DND-41 (cell line): ENCODE data around the gene ARRDC1.
"Not testable (repeated sequence)": the region's sequence is repeated elsewhere in the genome, so short reads cannot be mapped to it uniquely, and the experiment has no call there.

ENCODE experiments used
- ATAC-seq: fragments of 200-7000 bp; cut with Tn5 transposase; 3 replicates; pipeline ENCODE4 v1.9.1; 2021; ENCODE audit warnings: low read depth; ENCODE audit not compliant: insufficient read depth
- DNase-seq: peaks from one replicate; pipeline ENCODE4 v3.0.0-alpha.2; 2020
- H2AFZ ChIP-seq: 2 replicates; pipeline ENCODE4 v1.6.0; 2012; ENCODE audit warnings: low read depth, low read length
- H3K27ac ChIP-seq: 2 replicates; pipeline ENCODE4 v1.5.1; 2012; ENCODE audit warnings: low read length, inconsistent platforms
- H3K27me3 ChIP-seq: fragments of 200-600 bp; sonication (generic); 2 replicates; pipeline ENCODE4 v1.6.0; 2012; ENCODE audit warnings: low read length, mild to moderate bottlenecking, inconsistent platforms; ENCODE audit not compliant: insufficient read depth, poor library complexity
- H3K36me3 ChIP-seq: 2 replicates; pipeline ENCODE4 v1.5.1; 2012; ENCODE audit warnings: low read length, inconsistent platforms; ENCODE audit not compliant: insufficient read depth
- H3K4me1 ChIP-seq: 2 replicates; pipeline ENCODE4 v1.5.1; 2012; ENCODE audit warnings: mild to moderate bottlenecking, low read length; ENCODE audit not compliant: insufficient read depth
- H3K4me2 ChIP-seq: 2 replicates; pipeline ENCODE4 v1.6.0; 2012; ENCODE audit warnings: mild to moderate bottlenecking, moderate library complexity, low read length, inconsistent platforms; ENCODE audit not compliant: insufficient read depth
- H3K4me3 ChIP-seq, 2 experiments: fragments of 200-600 bp in 1 of 2; shearing (Covaris generic) in 1 of 2; 2 replicates each; pipeline ENCODE4 v1.5.1; 2012 to 2016; ENCODE audit warnings: inconsistent platforms in 2 of 2, low read length in 2 of 2, mild to moderate bottlenecking in 2 of 2, low read depth in 1 of 2, moderate library complexity in 1 of 2
- H3K79me2 ChIP-seq: 2 replicates; pipeline ENCODE4 v1.6.0; 2012; ENCODE audit warnings: low read length, inconsistent platforms; ENCODE audit not compliant: insufficient read depth
- H3K9ac ChIP-seq: 2 replicates; pipeline ENCODE4 v1.6.0; 2012; ENCODE audit warnings: low read depth, mild to moderate bottlenecking, inconsistent platforms, low read length, moderate library complexity
- H3K9me3 ChIP-seq: 2 replicates; pipeline ENCODE4 v1.5.1; 2012; ENCODE audit warnings: low read length, moderate library complexity, mild to moderate bottlenecking, inconsistent platforms; ENCODE audit not compliant: insufficient read depth, severe bottlenecking
- H4K20me1 ChIP-seq: 2 replicates; pipeline ENCODE4 v1.6.0; 2012; ENCODE audit warnings: low read length; ENCODE audit not compliant: insufficient read depth
- EZH2 ChIP-seq: IDR thresholded peaks from 3 replicates; pipeline ENCODE4 v1.6.1; 2012; ENCODE audit warnings: borderline replicate concordance, low read depth, mild to moderate bottlenecking, moderate library complexity, low read length, inconsistent platforms; ENCODE audit not compliant: severe bottlenecking
- TF ChIP-seq, protein P1 (sequence below): IDR thresholded peaks from 2 replicates; pipeline ENCODE4 v1.5.1; 2012; ENCODE audit warnings: borderline replicate concordance, low read length, moderate library complexity, mild to moderate bottlenecking; ENCODE audit not compliant: poor library complexity, severe bottlenecking; ENCODE audit errors: extremely low read depth

Gene ARRDC1

DNA sequence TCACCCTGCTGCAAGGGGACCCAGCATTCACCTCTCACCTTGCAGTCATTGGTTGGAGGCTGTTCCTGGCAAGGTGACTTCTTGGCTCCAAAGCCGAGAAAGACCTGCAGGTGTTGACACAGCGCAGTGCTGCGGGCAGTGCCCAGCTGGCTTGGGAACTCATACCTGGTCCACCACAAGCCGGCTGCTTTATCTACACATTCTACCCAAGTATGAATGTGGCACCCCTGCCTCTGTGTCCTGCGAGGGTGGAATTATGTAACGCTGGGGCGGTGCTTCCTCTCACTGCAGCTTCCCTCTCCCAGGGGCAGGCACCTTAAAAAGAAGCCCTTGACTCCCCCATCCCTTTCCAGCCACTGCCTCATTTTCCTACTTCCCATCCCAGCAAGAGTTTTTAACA, 12.7 kb upstream of the ARRDC1 start:
- H3K4me3 ChIP-seq, result no peak overlapping the region
- DNase-seq (no peak), ATAC-seq (no peak)
- TF ChIP-seq, protein P1, sequence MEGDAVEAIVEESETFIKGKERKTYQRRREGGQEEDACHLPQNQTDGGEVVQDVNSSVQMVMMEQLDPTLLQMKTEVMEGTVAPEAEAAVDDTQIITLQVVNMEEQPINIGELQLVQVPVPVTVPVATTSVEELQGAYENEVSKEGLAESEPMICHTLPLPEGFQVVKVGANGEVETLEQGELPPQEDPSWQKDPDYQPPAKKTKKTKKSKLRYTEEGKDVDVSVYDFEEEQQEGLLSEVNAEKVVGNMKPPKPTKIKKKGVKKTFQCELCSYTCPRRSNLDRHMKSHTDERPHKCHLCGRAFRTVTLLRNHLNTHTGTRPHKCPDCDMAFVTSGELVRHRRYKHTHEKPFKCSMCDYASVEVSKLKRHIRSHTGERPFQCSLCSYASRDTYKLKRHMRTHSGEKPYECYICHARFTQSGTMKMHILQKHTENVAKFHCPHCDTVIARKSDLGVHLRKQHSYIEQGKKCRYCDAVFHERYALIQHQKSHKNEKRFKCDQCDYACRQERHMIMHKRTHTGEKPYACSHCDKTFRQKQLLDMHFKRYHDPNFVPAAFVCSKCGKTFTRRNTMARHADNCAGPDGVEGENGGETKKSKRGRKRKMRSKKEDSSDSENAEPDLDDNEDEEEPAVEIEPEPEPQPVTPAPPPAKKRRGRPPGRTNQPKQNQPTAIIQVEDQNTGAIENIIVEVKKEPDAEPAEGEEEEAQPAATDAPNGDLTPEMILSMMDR, result no peak
- TF ChIP-seq EZH2, result no peak
- no peak overlapping the region for H3K9ac ChIP-seq
- H3K4me1 ChIP-seq, result peaks cover 27% of the 10 kb centered on the region
- H4K20me1 ChIP-seq, result peaks cover 23% of the 10 kb centered on the region
- no peaks in the 10 kb centered on the region for H3K9me3 ChIP-seq
- peaks cover 21% of the 10 kb centered on the region for H3K79me2 ChIP-seq
- no peaks in the 10 kb centered on the region for H3K27me3 ChIP-seq
- no peak overlapping the region for H3K27ac ChIP-seq
- H3K36me3 ChIP-seq, result peaks cover 16% of the 10 kb centered on the region
- no peak overlapping the region for H2AFZ ChIP-seq
- H3K4me2 ChIP-seq, result no peak overlapping the region

DNA sequence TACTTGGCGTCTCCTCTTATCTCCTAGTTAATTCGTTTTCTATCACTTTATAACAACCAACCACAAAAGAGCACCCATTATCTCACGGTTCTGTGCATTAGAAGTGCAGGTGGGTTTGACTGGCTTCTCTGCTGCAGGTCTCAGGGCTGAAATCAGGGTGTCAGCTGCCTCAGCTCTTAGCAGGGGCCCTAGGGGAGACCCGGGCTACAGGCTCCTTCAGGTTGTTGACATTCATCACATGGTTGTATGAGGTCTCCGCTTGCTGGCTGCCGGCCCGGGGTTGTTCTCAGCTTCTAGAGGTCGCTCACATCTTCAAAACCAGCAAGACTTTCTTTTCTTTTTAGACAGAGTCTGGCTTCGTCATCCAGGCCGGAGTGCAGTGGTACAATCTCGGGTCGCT, 12.3 kb upstream of the ARRDC1 start:
- Histone ChIP-seq H2AFZ (no peak overlapping the region), H3K27ac (no peak overlapping the region), H3K27me3 (no peaks in the 10 kb centered on the region), H3K4me3 (no peak overlapping the region), H3K4me2 (no peak overlapping the region), H4K20me1 (peaks cover 19% of the 10 kb centered on the region), H3K36me3 (peaks cover 12% of the 10 kb centered on the region), H3K79me2 (peaks cover 17% of the 10 kb centered on the region), H3K9me3 (no peaks in the 10 kb centered on the region), H3K9ac (no peak overlapping the region), H3K4me1 (peaks cover 24% of the 10 kb centered on the region)
- no peak for ATAC-seq
- no peak for DNase-seq
- TF ChIP-seq, protein P1, result no peak

DNA sequence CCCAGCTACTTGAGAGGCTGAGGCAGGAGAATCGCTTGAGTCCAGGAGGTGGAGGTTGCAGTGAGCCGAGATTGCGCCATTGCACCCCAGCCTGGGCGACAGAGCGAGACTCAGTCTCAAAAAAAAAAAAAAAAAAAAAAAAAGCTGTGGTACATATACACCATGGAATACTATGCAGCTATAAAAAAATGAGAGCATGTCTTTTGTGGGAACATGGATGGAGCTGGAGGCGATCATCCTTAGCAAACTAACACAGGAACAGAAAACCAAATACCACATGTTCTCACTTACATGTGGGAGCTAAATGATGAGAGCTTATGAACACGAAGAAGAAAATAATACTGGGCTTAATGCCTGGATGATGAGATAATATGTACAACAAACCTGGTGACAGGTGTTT, 8.9 kb upstream of the ARRDC1 start:
- not testable (repeated sequence) for H3K4me3 ChIP-seq, H3K36me3 ChIP-seq, H4K20me1 ChIP-seq, H2AFZ ChIP-seq, H3K79me2 ChIP-seq, H3K27me3 ChIP-seq, H3K9me3 ChIP-seq, H3K9ac ChIP-seq, H3K27ac ChIP-seq, DNase-seq, ATAC-seq, H3K4me2 ChIP-seq, H3K4me1 ChIP-seq

DNA sequence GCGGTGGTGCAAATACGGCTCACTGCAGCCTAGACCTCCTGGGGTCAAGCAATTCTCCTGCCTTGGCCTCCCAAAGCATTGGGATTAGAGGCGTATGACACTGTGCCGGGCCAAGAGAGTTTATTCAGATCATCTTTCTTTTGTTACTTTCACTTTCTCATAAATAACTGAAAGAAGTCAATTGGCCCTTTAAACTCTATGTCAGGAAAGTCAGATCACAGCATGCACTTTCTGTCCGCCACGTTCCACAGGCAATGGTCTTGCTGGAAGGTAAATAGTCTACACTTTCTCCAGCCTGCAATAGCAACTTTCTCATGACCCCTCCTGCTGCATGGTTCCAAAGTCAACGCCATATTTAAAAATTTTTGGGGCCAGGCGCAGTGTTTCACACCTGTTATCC, 6.5 kb upstream of the ARRDC1 start:
- no peaks in the 10 kb centered on the region for H4K20me1 ChIP-seq
- no peak overlapping the region for H2AFZ ChIP-seq
- H3K9ac ChIP-seq, result no peak overlapping the region
- H3K9me3 ChIP-seq, result no peaks in the 10 kb centered on the region
- no peak overlapping the region for H3K4me2 ChIP-seq
- no peaks in the 10 kb centered on the region for H3K4me1 ChIP-seq
- ATAC-seq (no peak), DNase-seq (no peak)
- H3K4me3 ChIP-seq, result no peak overlapping the region
- no peaks in the 10 kb centered on the region for H3K79me2 ChIP-seq
- no peaks in the 10 kb centered on the region for H3K27me3 ChIP-seq
- no peaks in the 10 kb centered on the region for H3K36me3 ChIP-seq
- no peak for TF ChIP-seq EZH2
- TF ChIP-seq, protein P1, result no peak
- no peak overlapping the region for H3K27ac ChIP-seq
